ENCODE measurements around the gene SCN1A. TPM values are rescaled to one million over a fixed set of nuclear protein-coding genes. Genes with fewer than 3 reads are reported as not detected.

SCN1A gene
- total and polyA plus RNA-seq, 2 of the 13 experiments (the other 11 are each of a cell fraction or from before 2014, with no cell fraction given), result 19.9 to 39.4 TPM

DNA sequence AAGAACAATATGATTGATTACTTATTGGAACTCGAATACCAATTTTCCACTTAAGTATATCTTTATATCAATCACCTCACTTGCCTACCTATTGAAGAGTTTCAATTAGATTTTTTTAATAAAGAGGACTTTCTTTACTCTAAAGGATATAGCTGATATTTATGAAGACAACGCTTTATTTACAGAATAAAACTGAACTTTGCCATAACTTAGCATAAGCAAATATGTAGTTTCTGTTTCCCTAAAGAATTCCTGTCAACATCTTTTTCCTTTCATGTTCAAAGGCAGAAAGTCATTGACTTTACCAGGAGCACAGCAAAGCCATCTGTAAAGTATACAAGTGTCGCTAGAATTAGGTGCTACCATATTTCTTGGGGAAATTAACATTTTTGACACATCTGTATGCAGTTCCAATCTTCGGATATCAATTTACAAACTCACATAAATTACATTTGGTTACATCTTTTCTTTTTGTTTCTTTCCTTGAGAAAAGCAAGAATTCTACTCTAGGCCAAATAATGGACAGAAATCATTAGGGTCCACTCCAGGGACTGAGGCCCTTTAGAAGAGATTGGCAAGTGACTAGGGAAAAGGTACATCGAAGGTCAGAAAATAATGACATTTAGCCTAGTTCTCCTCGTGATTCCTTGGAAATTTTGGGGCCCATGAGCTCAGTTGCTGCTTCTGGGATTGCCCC, 7.5 kb upstream of the SCN1A start:
- H3K9ac ChIP-seq (ENCODE audit: insufficient read depth, low read depth, low read length), result peak overlapping the region; percentile 79
- H3K4me2 ChIP-seq (ENCODE audit: low read depth, low read length), result peak overlapping the region; percentile 74
- no peaks in the 10 kb centered on the region for H3K27me3 ChIP-seq (ENCODE audit: control insufficient read depth in 1 of 2, insufficient read depth in 2 of 2, low read length in 2 of 2)
- H3K36me3 ChIP-seq (replicated peaks in 1 of 2; ENCODE audit: control insufficient read depth in 1 of 2, insufficient read depth in 2 of 2, low read length in 2 of 2), result no peaks in the 10 kb centered on the region
- ChIA-PET POLR2A (interaction anchor here (0.8 to 5.7 kb wide), 16 partner anchors 8 to 241 kb away, joined by 3 to 198 read pairs (median 6); partner anchors contain the start of genes SCN1A, SCN9A and TTC21B), CTCF (ENCODE audit: low intra/inter-chr PET ratio, low total read pairs) (interaction anchor here (1.5 kb wide), 1 partner anchor 21 kb away, joined by 4 read pairs; no protein-coding TSS in a partner anchor)
- WGBS (ENCODE audit: low lambda C conversion rate), result 1% methylated on average over 6 of the region's 6 CpGs
- ATAC-seq (peak; percentile 57), DNase-seq (ENCODE audit: low spot score) (peak; percentile 85), FAIRE-seq (no peak)
- H3K79me2 ChIP-seq (ENCODE audit: insufficient read depth, low read length), result no peaks in the 10 kb centered on the region
- no peak overlapping the region for H2AFZ ChIP-seq (ENCODE audit: low read length)
- H4K20me1 ChIP-seq (ENCODE audit: insufficient read depth, low read length), result no peaks in the 10 kb centered on the region
- intact Hi-C loops (cut with micrococcal nuclease; ENCODE audit: unreplicated experiment) (loop anchor here (1.0 to 2.0 kb wide), 2 partner anchors 19 to 238 kb away; no protein-coding TSS in a partner anchor), in situ Hi-C loops (cut with HindIII; ENCODE audit: extremely low pct_ligation_motif_present, low pct_unique_long_range_greater_than_20kb) (no loop called here)
- H3K9me3 ChIP-seq (ENCODE audit: low read length), result peaks cover 4% of the 10 kb centered on the region; the same call in 1 of the 2 replicates
- TSS peak; percentile 95 for BruUV-seq (replicated peaks)
- peak overlapping the region; percentile 97 for H3K27ac ChIP-seq (ENCODE audit: extremely low read length, insufficient read depth, low read length)
- peaks cover 90% of the 10 kb centered on the region for H3K4me1 ChIP-seq (ENCODE audit: insufficient read depth, low read length)
- peak overlapping the region in 2 of 3 experiments; percentile 28 to 42; a peak in 3 of 6 replicates for H3K4me3 ChIP-seq (replicated peaks in 1 of 3; ENCODE audit: insufficient read depth in 1 of 3, low read depth in 2 of 3, low read length in 3 of 3)
- TF ChIP-seq, protein P1, sequence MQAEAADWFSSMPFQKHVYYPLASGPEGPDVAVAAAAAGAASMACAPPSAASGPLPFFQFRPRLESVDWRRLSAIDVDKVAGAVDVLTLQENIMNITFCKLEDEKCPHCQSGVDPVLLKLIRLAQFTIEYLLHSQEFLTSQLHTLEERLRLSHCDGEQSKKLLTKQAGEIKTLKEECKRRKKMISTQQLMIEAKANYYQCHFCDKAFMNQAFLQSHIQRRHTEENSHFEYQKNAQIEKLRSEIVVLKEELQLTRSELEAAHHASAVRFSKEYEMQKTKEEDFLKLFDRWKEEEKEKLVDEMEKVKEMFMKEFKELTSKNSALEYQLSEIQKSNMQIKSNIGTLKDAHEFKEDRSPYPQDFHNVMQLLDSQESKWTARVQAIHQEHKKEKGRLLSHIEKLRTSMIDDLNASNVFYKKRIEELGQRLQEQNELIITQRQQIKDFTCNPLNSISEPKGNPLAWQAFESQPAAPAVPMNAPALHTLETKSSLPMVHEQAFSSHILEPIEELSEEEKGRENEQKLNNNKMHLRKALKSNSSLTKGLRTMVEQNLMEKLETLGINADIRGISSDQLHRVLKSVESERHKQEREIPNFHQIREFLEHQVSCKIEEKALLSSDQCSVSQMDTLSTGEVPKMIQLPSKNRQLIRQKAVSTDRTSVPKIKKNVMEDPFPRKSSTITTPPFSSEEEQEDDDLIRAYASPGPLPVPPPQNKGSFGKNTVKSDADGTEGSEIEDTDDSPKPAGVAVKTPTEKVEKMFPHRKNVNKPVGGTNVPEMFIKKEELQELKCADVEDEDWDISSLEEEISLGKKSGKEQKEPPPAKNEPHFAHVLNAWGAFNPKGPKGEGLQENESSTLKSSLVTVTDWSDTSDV (CRISPR knock-in tag; IDR thresholded peaks at IDR 0.05), result no peak
- TF ChIP-seq ZNF234 (CRISPR knock-in tag; conservative IDR thresholded peaks at IDR 0.05) (no peak), ZMYM4 (CRISPR knock-in tag; IDR thresholded peaks at IDR 0.05) (no peak), ZSCAN12 (CRISPR knock-in tag; IDR thresholded peaks at IDR 0.05) (no peak), ZNF292 (CRISPR knock-in tag; IDR thresholded peaks at IDR 0.05; ENCODE audit: borderline replicate concordance, low read depth) (no peak), ATF1 (CRISPR knock-in tag; IDR thresholded peaks at IDR 0.05) (peak; percentile 38; the same call in 1 of the 2 replicates), RBM22 (optimal IDR thresholded peaks at IDR 0.05; ENCODE audit: low read length) (no peak), MZF1 (CRISPR knock-in tag; IDR thresholded peaks at IDR 0.05; ENCODE audit: borderline replicate concordance) (no peak), CBX1 (IDR thresholded peaks at IDR 0.05; ENCODE audit: low read depth) (no peak), NCOA2 (CRISPR knock-in tag; IDR thresholded peaks at IDR 0.05) (peak; percentile 91), NKX3-1 (CRISPR knock-in tag; IDR thresholded peaks at IDR 0.05) (no peak), ZNF776 (CRISPR knock-in tag; IDR thresholded peaks at IDR 0.05) (no peak), RFXAP (CRISPR knock-in tag; IDR thresholded peaks at IDR 0.05; ENCODE audit: borderline replicate concordance) (no peak), TBL1XR1 (IDR thresholded peaks at IDR 0.05; ENCODE audit: borderline replicate concordance, low read length, partially characterized antibody) (no peak), ZFP36L1 (CRISPR knock-in tag; IDR thresholded peaks at IDR 0.05) (no peak), CENPX (CRISPR knock-in tag; IDR thresholded peaks at IDR 0.05) (no peak), SAP130 (CRISPR knock-in tag; IDR thresholded peaks at IDR 0.05; ENCODE audit: low read depth) (peak; percentile 72), THYN1 (CRISPR knock-in tag; IDR thresholded peaks at IDR 0.05; ENCODE audit: borderline replicate concordance, low read depth) (no peak), CBFB (CRISPR knock-in tag; IDR thresholded peaks at IDR 0.05) (no peak)
- TF ChIP-seq, protein P2, sequence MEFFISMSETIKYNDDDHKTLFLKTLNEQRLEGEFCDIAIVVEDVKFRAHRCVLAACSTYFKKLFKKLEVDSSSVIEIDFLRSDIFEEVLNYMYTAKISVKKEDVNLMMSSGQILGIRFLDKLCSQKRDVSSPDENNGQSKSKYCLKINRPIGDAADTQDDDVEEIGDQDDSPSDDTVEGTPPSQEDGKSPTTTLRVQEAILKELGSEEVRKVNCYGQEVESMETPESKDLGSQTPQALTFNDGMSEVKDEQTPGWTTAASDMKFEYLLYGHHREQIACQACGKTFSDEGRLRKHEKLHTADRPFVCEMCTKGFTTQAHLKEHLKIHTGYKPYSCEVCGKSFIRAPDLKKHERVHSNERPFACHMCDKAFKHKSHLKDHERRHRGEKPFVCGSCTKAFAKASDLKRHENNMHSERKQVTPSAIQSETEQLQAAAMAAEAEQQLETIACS (CRISPR knock-in tag; IDR thresholded peaks at IDR 0.05), result no peak
- TF ChIP-seq, protein P3, sequence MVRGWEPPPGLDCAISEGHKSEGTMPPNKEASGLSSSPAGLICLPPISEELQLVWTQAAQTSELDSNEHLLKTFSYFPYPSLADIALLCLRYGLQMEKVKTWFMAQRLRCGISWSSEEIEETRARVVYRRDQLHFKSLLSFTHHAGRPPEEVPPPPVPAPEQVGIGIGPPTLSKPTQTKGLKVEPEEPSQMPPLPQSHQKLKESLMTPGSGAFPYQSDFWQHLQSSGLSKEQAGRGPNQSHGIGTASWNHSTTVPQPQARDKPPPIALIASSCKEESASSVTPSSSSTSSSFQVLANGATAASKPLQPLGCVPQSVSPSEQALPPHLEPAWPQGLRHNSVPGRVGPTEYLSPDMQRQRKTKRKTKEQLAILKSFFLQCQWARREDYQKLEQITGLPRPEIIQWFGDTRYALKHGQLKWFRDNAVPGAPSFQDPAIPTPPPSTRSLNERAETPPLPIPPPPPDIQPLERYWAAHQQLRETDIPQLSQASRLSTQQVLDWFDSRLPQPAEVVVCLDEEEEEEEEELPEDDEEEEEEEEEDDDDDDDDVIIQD (CRISPR knock-in tag; IDR thresholded peaks at IDR 0.05; ENCODE audit: low read depth), result peak; percentile 72; the same call in 1 of the 2 replicates
